ENCODE data around the gene SH3BGRL3. TPM values are rescaled to one million over a fixed set of nuclear protein-coding genes. Genes with fewer than 3 reads are reported as not detected.
A peak's percentile ranks its signal among the peaks of the same experiment; 100 is the strongest.

The SH3BGRL3 gene
- total and polyA plus RNA-seq, 2 of the 13 experiments (the other 11 are each of a cell fraction or from before 2014, with no cell fraction given), result 11.4 to 12.2 TPM

DNA sequence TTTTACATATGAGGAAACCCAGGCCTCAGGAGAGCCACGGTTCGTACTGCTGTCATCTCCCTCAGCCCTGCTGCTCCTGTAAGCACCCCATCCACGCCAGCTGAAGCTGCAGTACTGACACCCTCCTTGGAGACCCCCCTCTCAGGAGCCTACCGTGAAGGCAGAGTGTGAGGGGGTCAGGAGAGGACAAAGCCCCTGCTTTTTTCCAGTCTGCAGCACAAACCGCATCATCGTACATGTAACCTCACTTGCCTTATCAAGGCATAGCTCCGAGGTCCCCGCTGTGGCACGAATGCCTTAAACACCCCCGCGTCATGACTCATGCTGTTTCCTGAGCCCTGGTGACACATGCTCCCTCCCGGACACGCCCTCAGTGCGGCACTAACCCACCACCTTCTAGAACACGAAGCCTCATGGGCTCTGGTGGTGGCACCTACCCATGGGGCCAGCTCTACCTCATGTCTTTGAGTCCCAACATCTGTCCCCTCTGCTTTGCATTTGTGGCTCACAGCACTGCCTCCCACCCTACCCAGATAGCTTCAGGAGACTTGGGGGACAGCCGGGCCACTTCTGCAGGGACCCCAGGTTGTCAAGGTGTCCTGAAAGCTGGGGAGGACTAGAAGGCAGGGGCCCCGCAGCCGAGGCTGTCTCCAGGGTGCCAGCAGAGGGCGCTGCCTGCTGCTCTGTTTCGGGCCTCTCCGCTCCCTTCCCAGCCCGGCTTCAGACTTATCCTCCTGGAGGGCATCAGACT lies 4.9 kb downstream of the SH3BGRL3 start (continued):
- no peak for TF ChIP-seq CHD4 (IDR thresholded peaks at IDR 0.05; ENCODE audit: borderline replicate concordance, low read length)
- TF ChIP-seq MIER3 (CRISPR knock-in tag; IDR thresholded peaks at IDR 0.05; ENCODE audit: borderline replicate concordance), result no peak
- no peak for TF ChIP-seq KDM6A (CRISPR knock-in tag; IDR thresholded peaks at IDR 0.05; ENCODE audit: low read depth)
- no peak for TF ChIP-seq SP140L (CRISPR knock-in tag; IDR thresholded peaks at IDR 0.05; ENCODE audit: borderline replicate concordance)
- TF ChIP-seq, protein P1, sequence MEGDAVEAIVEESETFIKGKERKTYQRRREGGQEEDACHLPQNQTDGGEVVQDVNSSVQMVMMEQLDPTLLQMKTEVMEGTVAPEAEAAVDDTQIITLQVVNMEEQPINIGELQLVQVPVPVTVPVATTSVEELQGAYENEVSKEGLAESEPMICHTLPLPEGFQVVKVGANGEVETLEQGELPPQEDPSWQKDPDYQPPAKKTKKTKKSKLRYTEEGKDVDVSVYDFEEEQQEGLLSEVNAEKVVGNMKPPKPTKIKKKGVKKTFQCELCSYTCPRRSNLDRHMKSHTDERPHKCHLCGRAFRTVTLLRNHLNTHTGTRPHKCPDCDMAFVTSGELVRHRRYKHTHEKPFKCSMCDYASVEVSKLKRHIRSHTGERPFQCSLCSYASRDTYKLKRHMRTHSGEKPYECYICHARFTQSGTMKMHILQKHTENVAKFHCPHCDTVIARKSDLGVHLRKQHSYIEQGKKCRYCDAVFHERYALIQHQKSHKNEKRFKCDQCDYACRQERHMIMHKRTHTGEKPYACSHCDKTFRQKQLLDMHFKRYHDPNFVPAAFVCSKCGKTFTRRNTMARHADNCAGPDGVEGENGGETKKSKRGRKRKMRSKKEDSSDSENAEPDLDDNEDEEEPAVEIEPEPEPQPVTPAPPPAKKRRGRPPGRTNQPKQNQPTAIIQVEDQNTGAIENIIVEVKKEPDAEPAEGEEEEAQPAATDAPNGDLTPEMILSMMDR (CRISPR knock-in tag; IDR thresholded peaks at IDR 0.05), result peak; percentile 84
- TF ChIP-seq ZNF101 (CRISPR knock-in tag; IDR thresholded peaks at IDR 0.05; ENCODE audit: borderline replicate concordance, low read depth), result no peak
- no peak for TF ChIP-seq RORA (CRISPR knock-in tag; IDR thresholded peaks at IDR 0.05)
- TF ChIP-seq MIXL1 (CRISPR knock-in tag; IDR thresholded peaks at IDR 0.05), result no peak
- TF ChIP-seq, protein P2, sequence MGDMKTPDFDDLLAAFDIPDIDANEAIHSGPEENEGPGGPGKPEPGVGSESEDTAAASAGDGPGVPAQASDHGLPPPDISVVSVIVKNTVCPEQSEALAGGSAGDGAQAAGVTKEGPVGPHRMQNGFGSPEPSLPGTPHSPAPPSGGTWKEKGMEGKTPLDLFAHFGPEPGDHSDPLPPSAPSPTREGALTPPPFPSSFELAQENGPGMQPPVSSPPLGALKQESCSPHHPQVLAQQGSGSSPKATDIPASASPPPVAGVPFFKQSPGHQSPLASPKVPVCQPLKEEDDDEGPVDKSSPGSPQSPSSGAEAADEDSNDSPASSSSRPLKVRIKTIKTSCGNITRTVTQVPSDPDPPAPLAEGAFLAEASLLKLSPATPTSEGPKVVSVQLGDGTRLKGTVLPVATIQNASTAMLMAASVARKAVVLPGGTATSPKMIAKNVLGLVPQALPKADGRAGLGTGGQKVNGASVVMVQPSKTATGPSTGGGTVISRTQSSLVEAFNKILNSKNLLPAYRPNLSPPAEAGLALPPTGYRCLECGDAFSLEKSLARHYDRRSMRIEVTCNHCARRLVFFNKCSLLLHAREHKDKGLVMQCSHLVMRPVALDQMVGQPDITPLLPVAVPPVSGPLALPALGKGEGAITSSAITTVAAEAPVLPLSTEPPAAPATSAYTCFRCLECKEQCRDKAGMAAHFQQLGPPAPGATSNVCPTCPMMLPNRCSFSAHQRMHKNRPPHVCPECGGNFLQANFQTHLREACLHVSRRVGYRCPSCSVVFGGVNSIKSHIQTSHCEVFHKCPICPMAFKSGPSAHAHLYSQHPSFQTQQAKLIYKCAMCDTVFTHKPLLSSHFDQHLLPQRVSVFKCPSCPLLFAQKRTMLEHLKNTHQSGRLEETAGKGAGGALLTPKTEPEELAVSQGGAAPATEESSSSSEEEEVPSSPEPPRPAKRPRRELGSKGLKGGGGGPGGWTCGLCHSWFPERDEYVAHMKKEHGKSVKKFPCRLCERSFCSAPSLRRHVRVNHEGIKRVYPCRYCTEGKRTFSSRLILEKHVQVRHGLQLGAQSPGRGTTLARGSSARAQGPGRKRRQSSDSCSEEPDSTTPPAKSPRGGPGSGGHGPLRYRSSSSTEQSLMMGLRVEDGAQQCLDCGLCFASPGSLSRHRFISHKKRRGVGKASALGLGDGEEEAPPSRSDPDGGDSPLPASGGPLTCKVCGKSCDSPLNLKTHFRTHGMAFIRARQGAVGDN (CRISPR knock-in tag; IDR thresholded peaks at IDR 0.05), result peak; percentile 42
- TF ChIP-seq, protein P3, sequence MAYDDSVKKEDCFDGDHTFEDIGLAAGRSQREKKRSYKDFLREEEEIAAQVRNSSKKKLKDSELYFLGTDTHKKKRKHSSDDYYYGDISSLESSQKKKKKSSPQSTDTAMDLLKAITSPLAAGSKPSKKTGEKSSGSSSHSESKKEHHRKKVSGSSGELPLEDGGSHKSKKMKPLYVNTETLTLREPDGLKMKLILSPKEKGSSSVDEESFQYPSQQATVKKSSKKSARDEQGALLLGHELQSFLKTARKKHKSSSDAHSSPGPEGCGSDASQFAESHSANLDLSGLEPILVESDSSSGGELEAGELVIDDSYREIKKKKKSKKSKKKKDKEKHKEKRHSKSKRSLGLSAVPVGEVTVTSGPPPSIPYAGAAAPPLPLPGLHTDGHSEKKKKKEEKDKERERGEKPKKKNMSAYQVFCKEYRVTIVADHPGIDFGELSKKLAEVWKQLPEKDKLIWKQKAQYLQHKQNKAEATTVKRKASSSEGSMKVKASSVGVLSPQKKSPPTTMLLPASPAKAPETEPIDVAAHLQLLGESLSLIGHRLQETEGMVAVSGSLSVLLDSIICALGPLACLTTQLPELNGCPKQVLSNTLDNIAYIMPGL (CRISPR knock-in tag; IDR thresholded peaks at IDR 0.05; ENCODE audit: borderline replicate concordance in 1 of 2, low read depth in 1 of 2), result 0 out of 4 replicates have a peak, but pooled peaks have one; percentile 19 to 24
- no peak for TF ChIP-seq SP4 (CRISPR knock-in tag; IDR thresholded peaks at IDR 0.05)
- no peak for TF ChIP-seq MAZ (IDR thresholded peaks at IDR 0.05; ENCODE audit: borderline replicate concordance, low read depth, low read length)
- TF ChIP-seq MAZ (CRISPR knock-in tag; IDR thresholded peaks at IDR 0.05; ENCODE audit: low read depth), result 0 out of 2 replicates have a peak, but pooled peaks have one; percentile 35
- TF ChIP-seq TGIF2 (CRISPR knock-in tag; IDR thresholded peaks at IDR 0.05), result no peak
- no peak for TF ChIP-seq AGO2 (optimal IDR thresholded peaks at IDR 0.05; ENCODE audit: low read depth, low read length)
- no peak for TF ChIP-seq TCF7L2 (IDR thresholded peaks at IDR 0.05; ENCODE audit: low read depth, low read length)
- TF ChIP-seq YY1 (IDR thresholded peaks at IDR 0.05; ENCODE audit: insufficient read depth, insufficient replicate concordance, low read depth, low read length), result no peak
- TF ChIP-seq, protein P4, sequence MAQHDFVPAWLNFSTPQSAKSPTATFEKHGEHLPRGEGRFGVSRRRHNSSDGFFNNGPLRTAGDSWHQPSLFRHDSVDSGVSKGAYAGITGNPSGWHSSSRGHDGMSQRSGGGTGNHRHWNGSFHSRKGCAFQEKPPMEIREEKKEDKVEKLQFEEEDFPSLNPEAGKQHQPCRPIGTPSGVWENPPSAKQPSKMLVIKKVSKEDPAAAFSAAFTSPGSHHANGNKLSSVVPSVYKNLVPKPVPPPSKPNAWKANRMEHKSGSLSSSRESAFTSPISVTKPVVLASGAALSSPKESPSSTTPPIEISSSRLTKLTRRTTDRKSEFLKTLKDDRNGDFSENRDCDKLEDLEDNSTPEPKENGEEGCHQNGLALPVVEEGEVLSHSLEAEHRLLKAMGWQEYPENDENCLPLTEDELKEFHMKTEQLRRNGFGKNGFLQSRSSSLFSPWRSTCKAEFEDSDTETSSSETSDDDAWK (CRISPR knock-in tag; IDR thresholded peaks at IDR 0.05), result no peak
- TF ChIP-seq, protein P5, sequence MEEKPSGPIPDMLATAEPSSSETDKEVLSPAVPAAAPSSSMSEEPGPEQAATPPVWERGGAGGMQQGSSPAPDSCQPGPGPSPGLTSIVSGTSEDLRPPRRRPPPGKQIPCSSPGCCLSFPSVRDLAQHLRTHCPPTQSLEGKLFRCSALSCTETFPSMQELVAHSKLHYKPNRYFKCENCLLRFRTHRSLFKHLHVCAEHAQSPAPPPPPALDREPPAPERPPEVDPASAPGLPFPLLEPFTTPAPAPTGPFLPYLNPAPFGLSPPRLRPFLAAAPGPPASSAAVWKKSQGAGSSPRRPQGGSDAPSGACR (CRISPR knock-in tag; IDR thresholded peaks at IDR 0.05), result no peak
